Glomerular visceral epithelial cell (primary cell): Measurements from ENCODE around the gene CLINT1.

Experiments
- DNase-seq: peaks from one replicate; pipeline ENCODE4 v3.0.0-alpha.2; 2016; ENCODE audit errors: extremely low spot score

The CLINT1 gene

GRCh38 chr5:157761690-157762621 lies 97.0 kb downstream of the CLINT1 start:
- DNase-seq = peak; percentile 60

- DNase-seq = no peak
Observed at GRCh38 chr5:157758706-157759105, 100.2 kb downstream of the CLINT1 start.

GRCh38 chr5:157756122-157756521 lies 102.8 kb downstream of the CLINT1 start:
- DNase-seq = no peak

- no peak for DNase-seq
Observed at GRCh38 chr5:157750320-157750719, 108.6 kb downstream of the CLINT1 start.

- no peak for DNase-seq
Observed at GRCh38 chr5:157749462-157749799, 109.5 kb downstream of the CLINT1 start.

- DNase-seq = peak; percentile 71
Observed at GRCh38 chr5:157748760-157749461, 110.0 kb downstream of the CLINT1 start.

- DNase-seq = no peak
Observed at GRCh38 chr5:157747766-157748700, 110.9 kb downstream of the CLINT1 start.

- DNase-seq = no peak
Observed at GRCh38 chr5:157747173-157747740, 111.7 kb downstream of the CLINT1 start.

- no peak for DNase-seq
Observed at GRCh38 chr5:157745041-157745456, 113.9 kb downstream of the CLINT1 start.

GRCh38 chr5:157744051-157745011 lies 114.6 kb downstream of the CLINT1 start:
- peak; percentile 22 for DNase-seq

- peak; percentile 89 for DNase-seq
Observed at GRCh38 chr5:157743163-157744050, 115.5 kb downstream of the CLINT1 start, which contains the start of gene LSM11. TSS of gene LSM11 (plus strand) at chr5:157743712. CDS start at chr5:157743751, 39 bp downstream.

GRCh38 chr5:157741131-157741530 lies 117.8 kb downstream of the CLINT1 start:
- DNase-seq = no peak

GRCh38 chr5:157740229-157740610 lies 118.7 kb downstream of the CLINT1 start:
- peak; percentile 26 for DNase-seq

GRCh38 chr5:157739388-157740228 lies 119.3 kb downstream of the CLINT1 start:
- no peak for DNase-seq

- DNase-seq = no peak
Observed at GRCh38 chr5:157735991-157736390, 123.0 kb downstream of the CLINT1 start.
